WTC11 (cell line): ENCODE data around the gene CSF1. TPM values are rescaled to one million over a fixed set of nuclear protein-coding genes. Genes with fewer than 3 reads are reported as not detected.

ENCODE experiments used
- ATAC-seq: fragments of 200-7000 bp; cut with Tn5 transposase; 2 replicates; pipeline ENCODE4 v1.10.0; 2021; ENCODE audit warnings: mild to moderate bottlenecking, moderate library complexity
- CTCF ChIA-PET: fragments of 300-600 bp; sonication (Branson Sonifier 250); formaldehyde crosslinking; loops from one replicate; lab custom pipeline; 2021; ENCODE audit warnings: antibody characterized with exemption; lab: Charles Lee
- POLR2A ChIA-PET: fragments of 350-600 bp; sonication (Branson Sonifier 250); formaldehyde crosslinking; loops from one replicate; lab custom pipeline; 2021; ENCODE audit warnings: antibody characterized with exemption; lab: Charles Lee
- DNase-seq: peaks from one replicate; pipeline ENCODE4 v3.0.0; 2021; ENCODE audit warnings: low spot score
- H3K27ac Mint-ChIP-seq: 2 replicates; pipeline ENCODE4 v1.8.0; 2021; ENCODE audit warnings: mixed read lengths
- H3K27me3 Mint-ChIP-seq: 2 replicates; pipeline ENCODE4 v1.8.0; 2021; ENCODE audit warnings: low read depth, mild to moderate bottlenecking, moderate library complexity, mixed read lengths
- H3K36me3 Mint-ChIP-seq: 2 replicates; pipeline ENCODE4 v1.8.0; 2021; ENCODE audit warnings: mixed read lengths
- H3K4me1 Mint-ChIP-seq: 2 replicates; pipeline ENCODE4 v1.8.0; 2022; ENCODE audit warnings: mixed read lengths
- H3K4me3 Mint-ChIP-seq: 2 replicates; pipeline ENCODE4 v1.8.0; 2021; ENCODE audit warnings: mild to moderate bottlenecking, moderate library complexity, mixed read lengths
- H3K9me3 Mint-ChIP-seq: 2 replicates; pipeline ENCODE4 v1.8.0; 2021; ENCODE audit warnings: mixed read lengths
- AFF4 ChIP-seq: sonication (generic); formaldehyde crosslinking; IDR thresholded peaks from 2 replicates; pipeline ENCODE4 v1.8.1; 2023; ENCODE audit warnings: mild to moderate bottlenecking, missing genetic modification reagents, borderline replicate concordance
- ATF2 ChIP-seq: sonication (generic); formaldehyde crosslinking; IDR thresholded peaks from 2 replicates; pipeline ENCODE4 v1.8.1; 2022; ENCODE audit warnings: low read depth, missing genetic modification reagents, borderline replicate concordance
- E2F1 ChIP-seq: sonication (generic); formaldehyde crosslinking; IDR thresholded peaks from 2 replicates; pipeline ENCODE4 v1.8.0; 2022; ENCODE audit warnings: mild to moderate bottlenecking, missing genetic modification reagents
- HMGA2 ChIP-seq: fragments of 250-450 bp; sonication (Bioruptor Pico); IDR thresholded peaks from 2 replicates; pipeline ENCODE4 v1.4.0; 2021; ENCODE audit warnings: mild to moderate bottlenecking, moderate library complexity
- KAT7 ChIP-seq: sonication (generic); formaldehyde crosslinking; IDR thresholded peaks from 2 replicates; pipeline ENCODE4 v1.8.1; 2023; ENCODE audit warnings: missing genetic modification reagents, mild to moderate bottlenecking, borderline replicate concordance
- MYBL2 ChIP-seq: sonication (generic); formaldehyde crosslinking; IDR thresholded peaks from 2 replicates; pipeline ENCODE4 v1.8.1; 2023; ENCODE audit warnings: mild to moderate bottlenecking, moderate library complexity, missing genetic modification reagents
- NFATC4 ChIP-seq: fragments of 250-450 bp; sonication (Bioruptor Pico); IDR thresholded peaks from 2 replicates; pipeline ENCODE4 v1.9.0; 2021; ENCODE audit warnings: mild to moderate bottlenecking
- PRDM15 ChIP-seq: sonication (generic); formaldehyde crosslinking; IDR thresholded peaks from 2 replicates; pipeline ENCODE4 v1.8.0; 2022; ENCODE audit warnings: missing genetic modification reagents
- STAT6 ChIP-seq: sonication (generic); formaldehyde crosslinking; conservative IDR thresholded peaks from 2 replicates; pipeline ENCODE4 v1.8.1; 2023; ENCODE audit warnings: mild to moderate bottlenecking, low read depth, missing genetic modification reagents, moderate library complexity
- TEAD1 ChIP-seq: sonication (generic); formaldehyde crosslinking; IDR thresholded peaks from 2 replicates; pipeline ENCODE4 v1.8.0; 2022; ENCODE audit warnings: mild to moderate bottlenecking, missing genetic modification reagents
- ZMAT4 ChIP-seq: fragments of 250-450 bp; sonication (Bioruptor Pico); IDR thresholded peaks from 2 replicates; pipeline ENCODE4 v1.9.0; 2021; ENCODE audit warnings: mild to moderate bottlenecking
- ZNF138 ChIP-seq: sonication (generic); formaldehyde crosslinking; conservative IDR thresholded peaks from 2 replicates; pipeline ENCODE4 v1.8.1; 2022; ENCODE audit warnings: mild to moderate bottlenecking, moderate library complexity, missing genetic modification reagents
- ZNF317 ChIP-seq: sonication (generic); formaldehyde crosslinking; IDR thresholded peaks from 2 replicates; pipeline ENCODE4 v1.8.1; 2023; ENCODE audit warnings: low read depth, mild to moderate bottlenecking, moderate library complexity, missing genetic modification reagents, borderline replicate concordance
- total RNA-seq: library from RNA; stranded (reverse); gene quantifications from 3 replicates; pipeline ENCODE4 v1.2.3, GENCODE V29; 2021
- TF ChIP-seq, protein P1 (sequence below): fragments of 250-450 bp; sonication (Bioruptor Pico); IDR thresholded peaks from 2 replicates; pipeline ENCODE4 v2.1.2; 2022; ENCODE audit warnings: mild to moderate bottlenecking, moderate library complexity
- TF ChIP-seq, protein P2 (sequence below): sonication (generic); formaldehyde crosslinking; IDR thresholded peaks from 2 replicates; pipeline ENCODE4 v1.8.0; 2022; ENCODE audit warnings: mild to moderate bottlenecking, missing genetic modification reagents

CSF1 gene
- total RNA-seq, 1 experiment from 2014 or later: 3.0 TPM

DNA sequence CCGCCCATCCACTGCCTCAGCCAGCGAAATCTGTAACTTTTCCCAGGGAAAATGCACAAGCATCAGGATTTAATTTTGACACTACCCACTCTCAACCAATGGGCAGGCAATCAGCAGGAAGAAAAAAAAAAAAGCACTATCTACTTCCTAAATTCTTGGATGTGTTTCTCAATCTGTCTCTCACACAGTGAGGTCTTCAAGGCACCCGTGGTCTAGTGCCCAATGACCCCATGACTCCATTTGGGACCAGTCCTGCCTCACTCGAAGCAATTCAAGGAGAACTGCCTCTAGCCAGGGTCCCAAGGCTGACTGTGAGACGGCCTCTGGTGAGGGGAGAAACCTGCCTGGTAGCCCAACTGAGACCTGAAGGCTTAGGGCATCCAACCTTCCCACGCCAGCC is 35.9 kb downstream of the CSF1 start:
- no peak overlapping the region for H3K27ac Mint-ChIP-seq
- ATAC-seq: no peak
- TF ChIP-seq E2F1: no peak
- no peak for TF ChIP-seq MYBL2
- no peak for TF ChIP-seq AFF4 (CRISPR knock-in tag)
- TF ChIP-seq ATF2 (CRISPR knock-in tag): no peak
- TF ChIP-seq HMGA2 (CRISPR knock-in tag): no peak
- TF ChIP-seq, protein P1, sequence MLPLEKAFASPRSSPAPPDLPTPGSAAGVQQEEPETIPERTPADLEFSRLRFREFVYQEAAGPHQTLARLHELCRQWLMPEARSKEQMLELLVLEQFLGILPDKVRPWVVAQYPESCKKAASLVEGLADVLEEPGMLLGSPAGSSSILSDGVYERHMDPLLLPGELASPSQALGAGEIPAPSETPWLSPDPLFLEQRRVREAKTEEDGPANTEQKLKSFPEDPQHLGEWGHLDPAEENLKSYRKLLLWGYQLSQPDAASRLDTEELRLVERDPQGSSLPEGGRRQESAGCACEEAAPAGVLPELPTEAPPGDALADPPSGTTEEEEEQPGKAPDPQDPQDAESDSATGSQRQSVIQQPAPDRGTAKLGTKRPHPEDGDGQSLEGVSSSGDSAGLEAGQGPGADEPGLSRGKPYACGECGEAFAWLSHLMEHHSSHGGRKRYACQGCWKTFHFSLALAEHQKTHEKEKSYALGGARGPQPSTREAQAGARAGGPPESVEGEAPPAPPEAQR: no peak
- no peak for TF ChIP-seq ZNF138 (CRISPR knock-in tag)
- no peak for TF ChIP-seq ZNF317 (CRISPR knock-in tag)
- TF ChIP-seq STAT6 (CRISPR knock-in tag): no peak
- TF ChIP-seq ZMAT4: no peak
- no peak for TF ChIP-seq NFATC4 (CRISPR knock-in tag)
- no peak for TF ChIP-seq TEAD1 (CRISPR knock-in tag)
- no peak for TF ChIP-seq KAT7
- TF ChIP-seq, all 79 proteins: peak for 0
- Mint-ChIP-seq H3K27me3 (no peaks in the 10 kb centered on the region; the same call in 1 of the 2 replicates), H3K4me1 (peaks cover 6% of the 10 kb centered on the region; the same call in 1 of the 2 replicates), H3K9me3 (peaks cover 4% of the 10 kb centered on the region), H3K4me3 (no peak overlapping the region), H3K36me3 (no peaks in the 10 kb centered on the region)
- POLR2A ChIA-PET: no interaction called here
- no peak for DNase-seq
- CTCF ChIA-PET: no interaction called here

- DNase-seq (no peak), ATAC-seq (peak; percentile 82)
- no peak overlapping the region for H3K4me3 Mint-ChIP-seq
- POLR2A ChIA-PET: no interaction called here
- peaks cover 4% of the 10 kb centered on the region for H3K9me3 Mint-ChIP-seq
- no peaks in the 10 kb centered on the region for H3K36me3 Mint-ChIP-seq
- no peak overlapping the region for H3K27ac Mint-ChIP-seq
- H3K27me3 Mint-ChIP-seq: no peaks in the 10 kb centered on the region
- CTCF ChIA-PET: interaction anchor here (1.0 to 1.6 kb wide), 2 partner anchors 25 to 37 kb away, joined by 4 read pairs; partner anchors contain the start of gene AHCYL1
- H3K4me1 Mint-ChIP-seq: peaks cover 6% of the 10 kb centered on the region; the same call in 1 of the 2 replicates
- TF ChIP-seq, protein P2, sequence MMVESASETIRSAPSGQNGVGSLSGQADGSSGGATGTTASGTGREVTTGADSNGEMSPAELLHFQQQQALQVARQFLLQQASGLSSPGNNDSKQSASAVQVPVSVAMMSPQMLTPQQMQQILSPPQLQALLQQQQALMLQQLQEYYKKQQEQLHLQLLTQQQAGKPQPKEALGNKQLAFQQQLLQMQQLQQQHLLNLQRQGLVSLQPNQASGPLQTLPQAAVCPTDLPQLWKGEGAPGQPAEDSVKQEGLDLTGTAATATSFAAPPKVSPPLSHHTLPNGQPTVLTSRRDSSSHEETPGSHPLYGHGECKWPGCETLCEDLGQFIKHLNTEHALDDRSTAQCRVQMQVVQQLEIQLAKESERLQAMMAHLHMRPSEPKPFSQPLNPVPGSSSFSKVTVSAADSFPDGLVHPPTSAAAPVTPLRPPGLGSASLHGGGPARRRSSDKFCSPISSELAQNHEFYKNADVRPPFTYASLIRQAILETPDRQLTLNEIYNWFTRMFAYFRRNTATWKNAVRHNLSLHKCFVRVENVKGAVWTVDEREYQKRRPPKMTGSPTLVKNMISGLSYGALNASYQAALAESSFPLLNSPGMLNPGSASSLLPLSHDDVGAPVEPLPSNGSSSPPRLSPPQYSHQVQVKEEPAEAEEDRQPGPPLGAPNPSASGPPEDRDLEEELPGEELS: no peak
- TF ChIP-seq PRDM15 (no peak), ZNF138 (CRISPR knock-in tag) (no peak)
Observed at GRCh38 chr1:109947582-109948284, 37.1 kb downstream of the CSF1 start.
